Adipose tissue (tissue), 3 donors: ENCODE data around the gene MACO1. TPM values are rescaled to one million over a fixed set of nuclear protein-coding genes. Genes with fewer than 3 reads are reported as not detected.
"Not testable (repeated sequence)": the region's sequence is repeated elsewhere in the genome, so short reads cannot be mapped to it uniquely, and the experiment has no call there.

ENCODE experiments used
- H3K27ac ChIP-seq: one replicate; pipeline ENCODE4 v1.5.1; 2013; ENCODE audit warnings: low read depth, low read length
- WGBS, 3 donors: extraction: QIAGEN DNeasy Blood & Tissue Kit; methylation state at CpG; one replicate each; pipeline ENCODE4 v1.1.7; 2013; 5-methylcytosine and 5-hydroxymethylcytosine counted together
- polyA plus RNA-seq, 3 donors: library from polyadenylated mRNA; stranded (reverse); fragments of 200-250 nt; gene quantifications; one replicate each; pipeline ENCODE4 v1.2.3, GENCODE V29; 2013
- donor health status: healthy with polysubstance abuse.
- donor health status: Bipolar disorder and iron deficiency.
- donor health status: healthy.

MACO1 gene
- polyA plus RNA-seq, 3 donors, result 3.8 to 16.7 (median 6.4) TPM

DNA sequence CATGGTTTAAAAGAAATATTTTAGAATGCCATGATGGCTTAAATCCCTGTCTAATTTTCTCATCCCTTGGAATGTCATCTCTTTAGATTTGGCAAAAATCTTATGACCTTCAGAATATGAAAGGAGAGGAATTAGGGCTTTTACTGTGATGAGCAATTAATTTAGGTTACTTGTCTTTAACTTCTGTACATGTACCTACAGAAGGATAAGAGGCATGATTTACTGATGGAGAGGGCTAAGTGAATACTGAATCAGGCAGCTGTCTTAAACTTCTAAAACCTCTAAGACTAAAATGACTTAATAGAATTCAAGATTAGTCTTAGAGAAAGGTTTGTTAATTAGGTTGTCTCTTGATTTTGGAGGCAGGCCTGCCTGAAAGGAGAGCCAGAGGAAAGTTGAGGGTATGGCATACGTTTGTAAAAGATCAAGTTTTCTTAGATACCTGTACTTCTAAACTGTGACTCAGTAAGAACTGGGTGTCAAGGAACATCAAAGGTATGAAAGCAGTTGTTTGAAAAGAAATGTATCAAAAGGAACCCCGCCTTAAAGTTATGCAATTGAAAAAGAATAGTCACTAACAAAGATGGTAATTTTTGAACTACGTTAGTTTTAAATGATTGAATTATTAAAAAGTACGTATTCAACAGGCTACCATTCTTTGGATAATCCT is 12.5 kb downstream of the MACO1 start:
- 84 to 92% (median 90%) methylated on average over 4 of the region's 4 CpGs for WGBS, 3 donors
- no peak overlapping the region for H3K27ac ChIP-seq

- not testable (repeated sequence) for H3K27ac ChIP-seq
- WGBS, 3 donors, result 94 to 96% (median 96%) methylated on average over 5 of the region's 5 CpGs
Measured at GRCh38 chr1:25444604-25445003, 13.9 kb downstream of the MACO1 start.

GRCh38 chr1:25445993-25446538 is 15.4 kb downstream of the MACO1 start:
- 76 to 88% (median 88%) methylated on average over 2 of the region's 2 CpGs for WGBS, 3 donors
- H3K27ac ChIP-seq, result no peak overlapping the region

DNA sequence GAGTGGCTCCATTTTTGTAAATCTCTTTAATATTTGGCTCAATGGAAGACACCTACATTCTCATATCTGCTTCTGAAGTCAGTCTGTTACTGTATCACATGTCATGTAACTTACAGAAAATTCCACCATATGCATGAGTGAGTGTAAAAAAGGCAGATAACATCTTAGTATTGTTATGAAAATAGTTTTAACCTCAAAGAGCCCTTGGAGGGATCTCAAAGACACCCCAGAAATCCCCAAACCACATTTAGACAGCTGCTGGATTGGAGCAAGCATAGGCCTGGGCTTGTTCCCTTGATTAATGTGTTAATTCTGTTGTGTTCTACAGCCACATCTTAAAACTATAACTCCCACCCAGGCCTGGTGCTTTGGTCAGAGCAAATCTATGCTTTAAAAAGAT is 16.9 kb downstream of the MACO1 start:
- no peak overlapping the region for H3K27ac ChIP-seq

DNA sequence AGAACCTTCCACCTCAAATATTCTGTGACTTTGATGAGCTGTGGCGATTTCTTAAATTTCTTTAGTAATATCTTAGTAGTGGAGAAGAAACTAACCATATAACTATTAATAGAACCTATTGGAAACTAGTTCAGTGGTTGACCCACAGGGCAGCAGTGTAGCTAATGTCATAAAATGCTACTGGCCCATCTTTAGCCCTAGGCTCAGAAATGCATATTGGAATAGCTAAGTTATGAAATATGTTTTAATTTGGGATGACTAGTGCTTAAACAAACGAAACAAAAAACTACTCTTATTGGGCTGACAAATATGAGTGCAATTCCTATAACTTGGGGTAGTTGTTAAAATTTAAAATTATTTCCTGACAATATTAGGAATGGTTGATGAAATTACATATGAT is 20.2 kb downstream of the MACO1 start:
- WGBS, 3 donors, result 90 to 93% (median 92%) methylated on average over 2 of the region's 2 CpGs
- H3K27ac ChIP-seq, result no peak overlapping the region

GRCh38 chr1:25451908-25452307 is 21.2 kb downstream of the MACO1 start:
- 90 to 97% (median 94%) methylated on average over 3 of the region's 3 CpGs for WGBS, 3 donors
- no peak overlapping the region for H3K27ac ChIP-seq

- no peak overlapping the region for H3K27ac ChIP-seq
- WGBS, 3 donors, result 59 to 94% (median 67%) methylated on average over 4 of the region's 4 CpGs
Measured at GRCh38 chr1:25456502-25456901, 25.8 kb downstream of the MACO1 start.

DNA sequence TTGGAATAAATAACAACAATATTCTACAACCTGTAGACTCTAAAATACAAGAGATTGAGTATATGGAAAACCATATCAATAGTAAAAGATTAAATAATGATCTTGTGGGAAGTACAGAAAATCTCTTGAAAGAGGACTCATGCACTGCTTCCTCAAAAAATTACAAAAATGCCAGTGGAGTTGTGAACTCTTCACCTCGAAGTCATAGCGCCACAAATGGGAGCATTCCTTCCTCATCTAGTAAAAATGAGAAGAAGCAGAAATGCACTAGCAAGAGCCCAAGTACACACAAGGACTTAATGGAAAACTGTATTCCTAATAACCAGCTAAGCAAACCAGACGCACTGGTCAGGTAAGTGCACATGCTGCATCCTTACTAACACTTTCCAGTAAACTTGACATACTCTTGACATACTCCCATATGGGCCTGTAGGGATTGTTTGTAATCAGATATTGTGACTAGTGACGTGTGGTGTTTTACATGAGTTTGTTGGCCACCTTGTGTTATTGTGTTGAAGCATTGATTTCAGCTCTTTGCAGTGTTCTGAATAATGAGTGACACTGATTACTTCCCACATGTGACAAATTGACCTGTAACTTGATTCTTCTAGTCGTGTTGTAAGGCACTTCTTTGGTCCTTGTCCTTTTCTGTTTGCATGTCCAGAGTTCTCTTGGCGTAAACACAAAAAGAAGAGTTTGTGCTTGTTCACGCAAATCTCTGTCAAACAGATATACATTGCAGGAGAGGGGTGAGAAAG is 28.0 kb downstream of the MACO1 start:
- H3K27ac ChIP-seq, result no peak overlapping the region
- 71 to 78% (median 76%) methylated on average over 7 of the region's 7 CpGs for WGBS, 3 donors

DNA sequence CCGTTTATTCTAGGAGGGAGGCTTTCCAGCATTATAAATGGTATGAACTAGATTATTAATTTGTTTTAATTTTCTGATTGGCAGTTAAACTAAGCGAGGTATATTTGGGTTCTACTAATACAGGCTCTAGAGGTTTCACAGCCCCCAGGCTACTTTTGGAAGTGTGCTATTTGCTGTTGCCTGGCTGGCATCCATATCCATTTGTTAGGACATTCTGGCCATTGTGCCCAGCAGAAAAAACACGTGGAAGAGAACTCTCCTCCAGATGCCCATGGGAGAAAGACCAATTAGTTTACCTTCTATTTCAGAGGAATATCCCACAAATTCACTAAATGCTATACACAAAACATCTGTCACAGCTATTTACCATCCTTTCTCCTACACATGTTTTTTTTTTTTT is 29.3 kb downstream of the MACO1 start:
- WGBS, 3 donors, result 82 to 86% (median 85%) methylated on average over 3 of the region's 3 CpGs
- H3K27ac ChIP-seq, result no peak overlapping the region

DNA sequence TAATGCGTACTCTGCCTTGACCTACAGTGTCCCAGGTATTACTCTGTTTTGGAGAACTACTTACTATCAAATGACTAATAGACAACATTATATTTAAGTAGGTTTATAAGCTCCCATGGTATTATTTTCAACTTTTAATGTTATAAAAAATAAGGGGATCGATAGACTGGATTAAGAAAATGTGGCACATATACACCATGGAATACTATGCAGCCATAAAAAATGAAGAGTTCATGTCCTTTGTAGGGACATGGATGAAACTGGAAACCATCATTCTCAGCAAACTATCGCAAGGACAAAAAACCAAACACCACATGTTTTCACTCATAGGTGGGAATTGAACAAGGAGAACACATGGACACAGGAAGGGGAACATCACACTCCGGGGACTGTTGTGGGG is 30.1 kb downstream of the MACO1 start:
- H3K27ac ChIP-seq, result not testable (repeated sequence)
- 62 to 79% (median 72%) methylated on average over 3 to 4 of the region's 4 CpGs for WGBS, 3 donors

DNA sequence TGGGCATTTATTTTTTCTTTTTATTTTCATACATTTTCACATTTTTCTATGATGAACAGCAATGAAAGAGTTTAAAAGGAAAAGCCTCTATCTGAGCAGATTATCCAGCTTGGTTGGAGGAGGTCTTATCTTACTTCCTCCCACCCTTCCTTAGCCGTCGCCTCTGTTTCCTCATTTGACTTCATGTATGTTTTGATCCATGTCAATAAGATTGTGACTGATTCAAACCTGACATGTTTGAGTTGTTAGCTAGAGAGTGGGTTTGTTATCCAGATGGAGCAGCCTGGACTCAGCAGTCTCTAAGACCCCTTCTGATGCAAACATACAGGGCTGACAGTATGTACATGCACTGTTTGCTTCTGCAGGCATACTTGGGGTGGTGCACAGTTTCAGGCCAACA is 31.2 kb downstream of the MACO1 start:
- no peak overlapping the region for H3K27ac ChIP-seq
- WGBS, 3 donors, result 43 to 71% (median 54%) methylated on average over 2 of the region's 2 CpGs

GRCh38 chr1:25462732-25463131 is 32.0 kb downstream of the MACO1 start:
- WGBS, 3 donors, result 36 to 65% (median 55%) methylated on average over 5 of the region's 5 CpGs
- H3K27ac ChIP-seq, result no peak overlapping the region

GRCh38 chr1:25467193-25467592 is 36.5 kb downstream of the MACO1 start:
- whole genome bisulfite sequencing, 3 donors, result 50 to 69% (median 64%) methylated on average over 4 of the region's 4 CpGs

DNA sequence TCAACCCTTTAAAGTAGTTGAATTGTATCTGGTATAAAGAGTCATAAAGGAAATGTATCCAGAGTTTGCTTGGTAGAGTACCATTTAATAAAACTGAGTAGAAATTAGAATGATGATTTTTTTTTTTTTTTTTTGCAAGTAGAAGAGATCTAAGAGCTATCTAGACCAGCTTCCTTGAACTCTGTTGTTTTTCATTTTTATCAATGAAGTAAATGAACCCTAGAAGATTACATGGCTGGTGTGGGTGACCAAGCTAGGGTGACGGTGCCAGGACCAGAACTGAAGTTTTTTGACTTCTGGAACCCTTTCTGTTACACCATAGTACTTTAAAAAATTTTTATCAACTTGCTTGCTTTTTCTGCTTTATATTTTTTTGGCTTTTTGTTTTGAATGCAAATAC is 36.9 kb downstream of the MACO1 start:
- H3K27ac ChIP-seq, result no peak overlapping the region
- WGBS, 3 donors, result 34 to 85% (median 83%) methylated on average over 1 of the region's 1 CpG

More at GRCh38 chr1:25467193-25467592, 36.5 kb downstream of the MACO1 start:
- no peak overlapping the region for H3K27ac ChIP-seq

DNA sequence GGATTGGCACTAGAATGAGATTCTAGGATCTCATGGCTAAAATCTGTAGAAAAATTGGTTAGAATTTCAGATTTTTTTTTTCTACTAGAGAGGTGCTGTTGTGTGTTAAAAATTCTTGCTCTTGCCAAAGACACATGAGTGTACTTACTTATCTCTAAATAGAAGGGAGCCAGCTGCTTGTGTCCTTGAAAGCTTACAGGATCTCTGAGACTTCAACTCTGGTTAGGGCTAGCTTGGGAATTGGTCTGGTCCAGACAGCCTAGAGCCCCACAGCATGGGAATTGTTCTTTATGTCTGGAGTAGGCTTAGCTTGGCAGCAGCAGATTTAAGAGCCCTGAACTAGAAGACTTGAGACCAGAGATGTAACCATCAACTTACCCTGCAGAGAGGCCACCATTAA is 37.3 kb downstream of the MACO1 start:
- H3K27ac ChIP-seq, result no peak overlapping the region

DNA sequence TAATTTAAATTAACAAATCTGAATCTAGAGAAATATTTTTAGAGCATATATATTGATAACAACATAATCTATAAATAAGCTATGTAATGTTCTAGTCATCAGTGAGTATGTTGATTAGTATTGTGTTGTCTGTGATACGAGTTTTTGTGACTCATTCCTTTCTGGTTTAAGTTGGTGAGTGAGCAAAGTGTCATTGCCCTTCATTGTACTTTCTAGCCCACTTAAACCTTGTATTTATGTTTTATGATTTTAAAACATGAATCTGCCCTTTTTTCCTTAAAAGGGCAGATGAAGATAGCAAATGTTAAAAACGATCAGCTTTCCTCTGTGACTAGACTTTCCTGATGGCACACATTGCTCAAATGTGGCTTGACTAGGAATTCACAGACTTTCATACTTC is 38.5 kb downstream of the MACO1 start:
- no peak overlapping the region for H3K27ac ChIP-seq
- WGBS, 3 donors, result 76 to 91% (median 89%) methylated on average over 2 of the region's 2 CpGs

GRCh38 chr1:25472471-25472870 is 41.8 kb downstream of the MACO1 start:
- H3K27ac ChIP-seq, result no peak overlapping the region
- WGBS, 3 donors, result 73 to 94% (median 92%) methylated on average over 4 of the region's 4 CpGs

- WGBS, 3 donors, result 90 to 97% (median 94%) methylated on average over 1 of the region's 1 CpG
- no peak overlapping the region for H3K27ac ChIP-seq
Measured at GRCh38 chr1:25473653-25474225, 43.0 kb downstream of the MACO1 start.

GRCh38 chr1:25474439-25475047 is 43.8 kb downstream of the MACO1 start:
- WGBS, 3 donors, result 75 to 88% (median 87%) methylated on average over 5 of the region's 5 CpGs
- H3K27ac ChIP-seq, result no peak overlapping the region
